ENCODE results near the gene GPRC5B.
A peak's percentile ranks its signal among the peaks of the same experiment; 100 is the strongest.

Gene GPRC5B

GRCh38 chr16:19840524-19841110, 44.0 kb downstream of the GPRC5B start:
- no peaks in the 10 kb centered on the region for H3K9me3 ChIP-seq (ENCODE audit: control insufficient read depth, low read length)
- H3K9ac ChIP-seq (ENCODE audit: low read length) = no peak overlapping the region
- no peak overlapping the region for H3K4me3 ChIP-seq (ENCODE audit: insufficient read depth in 1 of 2, low read depth in 1 of 2, low read length in 2 of 2)
- H3K79me1 ChIP-seq (replicated peaks; ENCODE audit: low read length, poor library complexity, severe bottlenecking) = no peaks in the 10 kb centered on the region
- no peak overlapping the region for H2AFZ ChIP-seq (ENCODE audit: low read depth, low read length)
- no peaks in the 10 kb centered on the region for H3K27me3 ChIP-seq (ENCODE audit: control insufficient read depth in 1 of 2, insufficient read depth in 1 of 2, low read length in 2 of 2)
- no peak overlapping the region for H2BK120ac ChIP-seq (ENCODE audit: low read depth, low read length)
- H2BK12ac ChIP-seq (ENCODE audit: low read length in 2 of 2) = no peak overlapping the region
- H2AK5ac ChIP-seq (ENCODE audit: low read length, severe bottlenecking) = no peak overlapping the region
- no peak overlapping the region for H3K4ac ChIP-seq (ENCODE audit: low read depth in 1 of 2, low read length in 2 of 2)
- H3K23ac ChIP-seq (ENCODE audit: low read length in 2 of 2) = no peak overlapping the region
- no peak overlapping the region for H3K27ac ChIP-seq (ENCODE audit: low read length, poor library complexity, severe bottlenecking)
- no peaks in the 10 kb centered on the region for H3K36me3 ChIP-seq (ENCODE audit: control insufficient read depth in 1 of 2, insufficient read depth in 2 of 2, low read depth in 1 of 2, low read length in 2 of 2)
- no peak overlapping the region for H3K14ac ChIP-seq (ENCODE audit: low read length in 2 of 2)
- DNase-seq = no peak
- H2BK5ac ChIP-seq (ENCODE audit: low read depth, low read length, poor library complexity, severe bottlenecking) = no peak overlapping the region
- H3K4me1 ChIP-seq (ENCODE audit: control insufficient read depth, insufficient read depth, low read depth, low read length) = peaks cover 2% of the 10 kb centered on the region
- H3K4me2 ChIP-seq (ENCODE audit: low read length, poor library complexity, severe bottlenecking) = no peak overlapping the region
- H4K8ac ChIP-seq (ENCODE audit: low read length) = no peak overlapping the region
- no peak overlapping the region for H2BK15ac ChIP-seq (ENCODE audit: low read depth, poor library complexity, severe bottlenecking)
- no peak overlapping the region for H4K91ac ChIP-seq (ENCODE audit: low read length)
- no peak overlapping the region for H3K18ac ChIP-seq (ENCODE audit: low read depth in 1 of 2, low read length in 2 of 2)
- WGBS = 49% methylated on average over 3 of the region's 3 CpGs

DNA sequence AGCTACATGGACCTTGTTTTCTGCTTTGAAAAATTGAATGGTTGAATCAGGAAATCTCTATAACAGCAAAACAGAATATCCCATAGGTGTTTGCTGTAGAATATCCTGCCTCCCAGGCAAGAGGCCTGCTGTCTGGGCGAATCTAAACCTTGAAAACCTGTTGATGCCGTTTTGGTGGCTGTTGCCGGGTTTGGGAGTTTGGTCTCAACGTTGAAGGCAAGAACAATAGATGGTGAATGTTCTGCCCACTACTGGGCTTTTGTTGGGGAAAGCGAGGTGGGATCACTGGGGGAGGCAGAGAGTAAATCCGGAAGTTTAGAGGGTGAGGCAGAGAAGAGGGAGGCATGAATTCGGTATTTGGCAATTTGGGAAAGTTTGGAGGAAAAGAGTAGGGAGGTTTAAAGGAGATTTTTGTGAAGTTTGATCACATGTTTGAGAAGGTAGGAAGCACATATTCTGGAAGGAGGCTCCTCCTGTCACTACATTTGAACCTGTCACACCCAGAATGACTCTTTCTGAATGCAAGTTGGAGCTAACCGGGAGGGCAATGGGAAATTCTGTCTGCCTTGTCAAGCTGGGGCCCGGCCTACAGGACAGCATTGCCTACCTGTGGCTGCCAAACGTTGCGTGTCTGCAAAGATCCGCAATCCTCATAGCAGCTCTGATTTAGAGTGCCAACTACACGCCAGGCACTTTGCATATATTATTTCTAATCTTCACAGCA, 46.5 kb downstream of the GPRC5B start:
- Histone ChIP-seq H2BK5ac (ENCODE audit: low read depth, low read length, poor library complexity, severe bottlenecking) (no peak overlapping the region), H2AK5ac (ENCODE audit: low read length, severe bottlenecking) (no peak overlapping the region), H3K27ac (ENCODE audit: low read length, poor library complexity, severe bottlenecking) (no peak overlapping the region), H2BK12ac (ENCODE audit: low read length in 2 of 2) (peak overlapping the region in 1 of 2 experiments; percentile 23), H3K9ac (ENCODE audit: low read length) (peak overlapping the region; percentile 15), H2BK15ac (ENCODE audit: low read depth, poor library complexity, severe bottlenecking) (no peak overlapping the region), H3K18ac (ENCODE audit: low read depth in 1 of 2, low read length in 2 of 2) (no peak overlapping the region), H3K14ac (ENCODE audit: low read length in 2 of 2) (peak overlapping the region in 1 of 2 experiments; percentile 26), H3K79me1 (replicated peaks; ENCODE audit: low read length, poor library complexity, severe bottlenecking) (no peaks in the 10 kb centered on the region), H4K8ac (ENCODE audit: low read length) (no peak overlapping the region), H2BK120ac (ENCODE audit: low read depth, low read length) (no peak overlapping the region), H3K4me2 (ENCODE audit: low read length, poor library complexity, severe bottlenecking) (no peak overlapping the region), H3K27me3 (ENCODE audit: control insufficient read depth in 1 of 2, insufficient read depth in 1 of 2, low read length in 2 of 2) (no peaks in the 10 kb centered on the region), H3K23ac (ENCODE audit: low read length in 2 of 2) (no peak overlapping the region), H3K4ac (ENCODE audit: low read depth in 1 of 2, low read length in 2 of 2) (no peak overlapping the region), H3K4me3 (ENCODE audit: insufficient read depth in 1 of 2, low read depth in 1 of 2, low read length in 2 of 2) (no peak overlapping the region), H3K9me3 (ENCODE audit: control insufficient read depth, low read length) (no peaks in the 10 kb centered on the region), H4K91ac (ENCODE audit: low read length) (no peak overlapping the region), H3K4me1 (ENCODE audit: control insufficient read depth, insufficient read depth, low read depth, low read length) (no peaks in the 10 kb centered on the region), H3K36me3 (ENCODE audit: control insufficient read depth in 1 of 2, insufficient read depth in 2 of 2, low read depth in 1 of 2, low read length in 2 of 2) (peaks cover 0 to 3% of the 10 kb centered on the region in 2 experiments), H2AFZ (ENCODE audit: low read depth, low read length) (no peak overlapping the region)
- DNase-seq = no peak
- 81% methylated on average over 13 of the region's 13 CpGs for WGBS

DNA sequence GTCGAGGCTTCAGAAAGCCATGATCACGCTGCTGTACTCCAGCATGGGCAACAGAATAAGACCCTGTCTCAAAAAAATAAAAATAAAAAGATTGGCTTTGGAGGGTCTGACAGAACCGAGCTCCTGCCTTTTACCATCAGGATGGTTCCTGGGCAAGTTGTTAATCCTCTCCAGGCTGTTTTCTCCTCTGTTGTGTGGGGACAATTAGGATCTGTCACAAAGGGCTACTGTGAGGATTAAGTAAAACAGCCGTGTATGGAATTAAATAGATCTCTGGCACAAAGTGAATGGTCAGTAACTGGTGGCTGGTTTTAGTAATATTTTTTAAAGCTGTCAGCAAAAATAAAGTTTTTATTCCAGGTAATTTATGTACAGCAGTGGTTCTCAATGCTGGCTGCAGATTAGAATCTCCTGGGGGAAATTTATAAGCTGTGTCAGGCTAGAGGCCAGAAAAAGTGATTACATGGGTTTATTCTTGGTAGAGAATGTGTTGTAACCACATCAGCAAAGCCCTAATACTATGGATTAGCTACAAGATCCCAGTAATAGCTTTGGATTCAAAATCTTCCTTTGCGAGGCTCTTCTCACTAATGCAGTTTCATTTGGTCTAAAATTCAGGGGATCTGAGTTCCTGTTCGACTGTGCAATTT, 47.2 kb downstream of the GPRC5B start:
- WGBS = 88% methylated on average over 5 of the region's 6 CpGs

GRCh38 chr16:19835968-19836421, 48.7 kb downstream of the GPRC5B start:
- Histone ChIP-seq H3K23ac (ENCODE audit: low read length in 2 of 2) (no peak overlapping the region), H3K36me3 (ENCODE audit: control insufficient read depth in 1 of 2, insufficient read depth in 2 of 2, low read depth in 1 of 2, low read length in 2 of 2) (peaks cover 0 to 3% of the 10 kb centered on the region in 2 experiments), H2BK15ac (ENCODE audit: low read depth, poor library complexity, severe bottlenecking) (no peak overlapping the region), H3K4me3 (ENCODE audit: insufficient read depth in 1 of 2, low read depth in 1 of 2, low read length in 2 of 2) (no peak overlapping the region), H3K9me3 (ENCODE audit: control insufficient read depth, low read length) (no peaks in the 10 kb centered on the region), H4K91ac (ENCODE audit: low read length) (no peak overlapping the region), H2BK12ac (ENCODE audit: low read length in 2 of 2) (no peak overlapping the region), H3K14ac (ENCODE audit: low read length in 2 of 2) (no peak overlapping the region), H2AK5ac (ENCODE audit: low read length, severe bottlenecking) (no peak overlapping the region), H3K4me2 (ENCODE audit: low read length, poor library complexity, severe bottlenecking) (no peak overlapping the region), H3K4ac (ENCODE audit: low read depth in 1 of 2, low read length in 2 of 2) (no peak overlapping the region), H3K18ac (ENCODE audit: low read depth in 1 of 2, low read length in 2 of 2) (no peak overlapping the region), H2BK120ac (ENCODE audit: low read depth, low read length) (no peak overlapping the region), H3K9ac (ENCODE audit: low read length) (no peak overlapping the region), H2AFZ (ENCODE audit: low read depth, low read length) (no peak overlapping the region), H3K4me1 (ENCODE audit: control insufficient read depth, insufficient read depth, low read depth, low read length) (no peaks in the 10 kb centered on the region), H3K79me1 (replicated peaks; ENCODE audit: low read length, poor library complexity, severe bottlenecking) (no peaks in the 10 kb centered on the region), H3K27ac (ENCODE audit: low read length, poor library complexity, severe bottlenecking) (no peak overlapping the region), H3K27me3 (ENCODE audit: control insufficient read depth in 1 of 2, insufficient read depth in 1 of 2, low read length in 2 of 2) (no peaks in the 10 kb centered on the region), H4K8ac (ENCODE audit: low read length) (no peak overlapping the region), H2BK5ac (ENCODE audit: low read depth, low read length, poor library complexity, severe bottlenecking) (no peak overlapping the region)
- peak; percentile 51 for DNase-seq

More for the DNA sequence above, 47.2 kb downstream of the GPRC5B start:
- no peak overlapping the region for H2BK12ac ChIP-seq (ENCODE audit: low read length in 2 of 2)
- no peak overlapping the region for H2AK5ac ChIP-seq (ENCODE audit: low read length, severe bottlenecking)
- no peaks in the 10 kb centered on the region for H3K79me1 ChIP-seq (replicated peaks; ENCODE audit: low read length, poor library complexity, severe bottlenecking)
- H2BK15ac ChIP-seq (ENCODE audit: low read depth, poor library complexity, severe bottlenecking) = no peak overlapping the region
- no peaks in the 10 kb centered on the region for H3K27me3 ChIP-seq (ENCODE audit: control insufficient read depth in 1 of 2, insufficient read depth in 1 of 2, low read length in 2 of 2)
- no peaks in the 10 kb centered on the region for H3K4me1 ChIP-seq (ENCODE audit: control insufficient read depth, insufficient read depth, low read depth, low read length)
- H3K4me2 ChIP-seq (ENCODE audit: low read length, poor library complexity, severe bottlenecking) = no peak overlapping the region
- H2AFZ ChIP-seq (ENCODE audit: low read depth, low read length) = no peak overlapping the region
- no peak for DNase-seq
- H2BK120ac ChIP-seq (ENCODE audit: low read depth, low read length) = no peak overlapping the region
- H3K14ac ChIP-seq (ENCODE audit: low read length in 2 of 2) = no peak overlapping the region
- H4K91ac ChIP-seq (ENCODE audit: low read length) = no peak overlapping the region
- peaks cover 0 to 3% of the 10 kb centered on the region in 2 experiments for H3K36me3 ChIP-seq (ENCODE audit: control insufficient read depth in 1 of 2, insufficient read depth in 2 of 2, low read depth in 1 of 2, low read length in 2 of 2)
- no peak overlapping the region for H2BK5ac ChIP-seq (ENCODE audit: low read depth, low read length, poor library complexity, severe bottlenecking)
- H3K4ac ChIP-seq (ENCODE audit: low read depth in 1 of 2, low read length in 2 of 2) = no peak overlapping the region
- no peak overlapping the region for H3K23ac ChIP-seq (ENCODE audit: low read length in 2 of 2)
- H3K18ac ChIP-seq (ENCODE audit: low read depth in 1 of 2, low read length in 2 of 2) = no peak overlapping the region
- no peak overlapping the region for H3K27ac ChIP-seq (ENCODE audit: low read length, poor library complexity, severe bottlenecking)
- H3K4me3 ChIP-seq (ENCODE audit: insufficient read depth in 1 of 2, low read depth in 1 of 2, low read length in 2 of 2) = no peak overlapping the region
- H3K9me3 ChIP-seq (ENCODE audit: control insufficient read depth, low read length) = no peaks in the 10 kb centered on the region
- peak overlapping the region; percentile 15 for H3K9ac ChIP-seq (ENCODE audit: low read length)
- no peak overlapping the region for H4K8ac ChIP-seq (ENCODE audit: low read length)
